Measurements from ENCODE around the gene CPVL. TPM values are rescaled to one million over a fixed set of nuclear protein-coding genes. Genes with fewer than 3 reads are reported as not detected.
"Not testable (repeated sequence)": the region's sequence is repeated elsewhere in the genome, so short reads cannot be mapped to it uniquely, and the experiment has no call there.

The CPVL gene
- total RNA-seq, 1 experiment from 2014 or later = 1.1 TPM

DNA sequence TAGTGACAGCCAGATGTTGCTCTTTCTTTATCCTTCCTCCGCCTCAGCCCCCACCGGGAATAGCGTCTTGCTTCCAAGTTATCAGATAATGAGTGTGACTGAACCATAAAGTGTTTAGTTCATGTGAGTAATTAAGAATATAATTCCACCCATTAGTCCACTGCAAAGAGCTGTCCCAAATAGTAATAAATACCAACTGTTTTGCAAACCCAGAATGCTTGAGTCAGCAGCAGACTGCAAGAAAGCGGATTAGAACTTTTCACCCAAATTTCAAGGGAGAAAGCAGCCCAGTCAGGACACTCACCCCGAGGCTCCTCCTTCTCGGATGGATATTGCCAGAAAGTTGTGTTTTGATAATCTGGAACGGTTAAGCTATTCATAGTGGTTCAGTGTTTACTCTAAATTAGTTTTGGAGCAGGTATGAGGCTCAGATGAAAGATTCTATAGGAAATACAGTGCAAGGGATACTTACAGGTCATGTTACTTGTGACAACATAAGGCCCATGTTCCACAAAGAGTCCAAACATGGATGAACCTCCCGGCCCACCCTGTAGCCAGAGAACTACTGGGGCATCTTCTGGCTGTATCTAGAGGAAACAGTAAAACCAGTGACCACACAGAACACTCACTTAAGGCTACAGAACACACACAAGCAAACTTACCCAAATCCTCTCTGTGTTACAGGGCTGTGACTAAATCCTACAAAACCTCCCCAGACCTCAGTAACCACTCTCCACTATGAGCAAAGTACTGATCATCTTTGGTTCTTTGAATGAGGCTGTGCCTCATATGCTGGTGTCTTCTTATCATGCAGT is 50.5 kb downstream of the CPVL start:
- ChIA-PET POLR2A (interaction anchor here (0.7 kb wide), 1 partner anchor 1576 kb away, joined by 10 read pairs; no protein-coding TSS in a partner anchor), CTCF (no interaction called here)
- in situ Hi-C loops (cut with HindIII; ENCODE audit: low pct_unique_long_range_greater_than_20kb, low sequenced_read_pairs) = no loop called here
- intact Hi-C loops (cut with micrococcal nuclease; ENCODE audit: unreplicated experiment) = no loop called here
- no peak overlapping the region for H3K4me3 ChIP-seq (ENCODE audit: low read depth in 2 of 2, low read length in 2 of 2)
- TF ChIP-seq TCF7L2 (IDR thresholded peaks at IDR 0.05; ENCODE audit: low read depth, low read length) = no peak
- TF ChIP-seq, protein P1, sequence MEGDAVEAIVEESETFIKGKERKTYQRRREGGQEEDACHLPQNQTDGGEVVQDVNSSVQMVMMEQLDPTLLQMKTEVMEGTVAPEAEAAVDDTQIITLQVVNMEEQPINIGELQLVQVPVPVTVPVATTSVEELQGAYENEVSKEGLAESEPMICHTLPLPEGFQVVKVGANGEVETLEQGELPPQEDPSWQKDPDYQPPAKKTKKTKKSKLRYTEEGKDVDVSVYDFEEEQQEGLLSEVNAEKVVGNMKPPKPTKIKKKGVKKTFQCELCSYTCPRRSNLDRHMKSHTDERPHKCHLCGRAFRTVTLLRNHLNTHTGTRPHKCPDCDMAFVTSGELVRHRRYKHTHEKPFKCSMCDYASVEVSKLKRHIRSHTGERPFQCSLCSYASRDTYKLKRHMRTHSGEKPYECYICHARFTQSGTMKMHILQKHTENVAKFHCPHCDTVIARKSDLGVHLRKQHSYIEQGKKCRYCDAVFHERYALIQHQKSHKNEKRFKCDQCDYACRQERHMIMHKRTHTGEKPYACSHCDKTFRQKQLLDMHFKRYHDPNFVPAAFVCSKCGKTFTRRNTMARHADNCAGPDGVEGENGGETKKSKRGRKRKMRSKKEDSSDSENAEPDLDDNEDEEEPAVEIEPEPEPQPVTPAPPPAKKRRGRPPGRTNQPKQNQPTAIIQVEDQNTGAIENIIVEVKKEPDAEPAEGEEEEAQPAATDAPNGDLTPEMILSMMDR (IDR thresholded peaks at IDR 0.05) = no peak
- no peak for TF ChIP-seq SIN3A (IDR thresholded peaks at IDR 0.05; ENCODE audit: borderline replicate concordance, insufficient read depth, low read depth, low read length)
- TF ChIP-seq, protein P2, sequence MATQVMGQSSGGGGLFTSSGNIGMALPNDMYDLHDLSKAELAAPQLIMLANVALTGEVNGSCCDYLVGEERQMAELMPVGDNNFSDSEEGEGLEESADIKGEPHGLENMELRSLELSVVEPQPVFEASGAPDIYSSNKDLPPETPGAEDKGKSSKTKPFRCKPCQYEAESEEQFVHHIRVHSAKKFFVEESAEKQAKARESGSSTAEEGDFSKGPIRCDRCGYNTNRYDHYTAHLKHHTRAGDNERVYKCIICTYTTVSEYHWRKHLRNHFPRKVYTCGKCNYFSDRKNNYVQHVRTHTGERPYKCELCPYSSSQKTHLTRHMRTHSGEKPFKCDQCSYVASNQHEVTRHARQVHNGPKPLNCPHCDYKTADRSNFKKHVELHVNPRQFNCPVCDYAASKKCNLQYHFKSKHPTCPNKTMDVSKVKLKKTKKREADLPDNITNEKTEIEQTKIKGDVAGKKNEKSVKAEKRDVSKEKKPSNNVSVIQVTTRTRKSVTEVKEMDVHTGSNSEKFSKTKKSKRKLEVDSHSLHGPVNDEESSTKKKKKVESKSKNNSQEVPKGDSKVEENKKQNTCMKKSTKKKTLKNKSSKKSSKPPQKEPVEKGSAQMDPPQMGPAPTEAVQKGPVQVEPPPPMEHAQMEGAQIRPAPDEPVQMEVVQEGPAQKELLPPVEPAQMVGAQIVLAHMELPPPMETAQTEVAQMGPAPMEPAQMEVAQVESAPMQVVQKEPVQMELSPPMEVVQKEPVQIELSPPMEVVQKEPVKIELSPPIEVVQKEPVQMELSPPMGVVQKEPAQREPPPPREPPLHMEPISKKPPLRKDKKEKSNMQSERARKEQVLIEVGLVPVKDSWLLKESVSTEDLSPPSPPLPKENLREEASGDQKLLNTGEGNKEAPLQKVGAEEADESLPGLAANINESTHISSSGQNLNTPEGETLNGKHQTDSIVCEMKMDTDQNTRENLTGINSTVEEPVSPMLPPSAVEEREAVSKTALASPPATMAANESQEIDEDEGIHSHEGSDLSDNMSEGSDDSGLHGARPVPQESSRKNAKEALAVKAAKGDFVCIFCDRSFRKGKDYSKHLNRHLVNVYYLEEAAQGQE (IDR thresholded peaks at IDR 0.05; ENCODE audit: insufficient read depth in 1 of 2, low read depth in 2 of 2, low read length in 1 of 2) = no peak
- no peak for TF ChIP-seq POLR2AphosphoS5 (IDR thresholded peaks at IDR 0.05; ENCODE audit: low read depth, low read length)
- no peaks in the 10 kb centered on the region for H3K36me3 ChIP-seq (ENCODE audit: control insufficient read depth, insufficient read depth, low read length)
- ATAC-seq (no peak), DNase-seq (ENCODE audit: low read depth, low spot score) (no peak)
- H3K27ac ChIP-seq (ENCODE audit: low read length) = no peak overlapping the region
- H3K4me1 ChIP-seq (ENCODE audit: control insufficient read depth, insufficient read depth, low read length) = no peaks in the 10 kb centered on the region; the same call in 1 of the 2 replicates
- H3K27me3 ChIP-seq (ENCODE audit: control insufficient read depth, insufficient read depth, low read length) = peaks cover 4% of the 10 kb centered on the region; the same call in 1 of the 2 replicates
- no peaks in the 10 kb centered on the region for H3K9me3 ChIP-seq (ENCODE audit: control insufficient read depth, insufficient read depth, low read depth, low read length)
- no TSS peak for BruUV-seq (replicated peaks)

DNA sequence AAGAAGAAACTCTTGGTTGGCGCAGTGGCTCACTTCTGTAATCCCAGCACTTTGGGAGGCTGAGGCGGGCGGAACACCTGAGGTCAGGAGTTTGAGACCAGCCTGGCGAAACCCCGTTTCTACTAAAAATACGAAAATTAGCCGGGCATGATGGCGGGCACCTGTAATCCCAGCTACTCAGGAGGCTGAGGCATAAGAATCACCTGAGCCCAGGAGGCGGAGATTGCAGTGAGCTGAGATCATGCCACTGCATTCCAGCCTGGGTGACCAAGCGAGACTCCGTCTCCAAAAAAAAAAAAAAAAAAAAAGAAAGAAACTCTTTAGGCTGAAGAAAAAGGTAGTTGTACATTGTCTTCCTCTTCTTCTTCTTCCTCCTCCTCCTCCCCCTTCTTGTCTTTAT is 53.2 kb downstream of the CPVL start:
- H3K27ac ChIP-seq (ENCODE audit: low read length); H3K36me3 ChIP-seq (ENCODE audit: control insufficient read depth, insufficient read depth, low read length); in situ Hi-C loops (cut with HindIII; ENCODE audit: low pct_unique_long_range_greater_than_20kb, low sequenced_read_pairs); H3K9me3 ChIP-seq (ENCODE audit: control insufficient read depth, insufficient read depth, low read depth, low read length); DNase-seq (ENCODE audit: low read depth, low spot score); H3K4me1 ChIP-seq (ENCODE audit: control insufficient read depth, insufficient read depth, low read length); intact Hi-C loops (cut with micrococcal nuclease; ENCODE audit: unreplicated experiment); BruUV-seq (replicated peaks); H3K27me3 ChIP-seq (ENCODE audit: control insufficient read depth, insufficient read depth, low read length); CTCF ChIA-PET; POLR2A ChIA-PET; ATAC-seq; H3K4me3 ChIP-seq (ENCODE audit: low read depth in 2 of 2, low read length in 2 of 2): not testable (repeated sequence)

DNA sequence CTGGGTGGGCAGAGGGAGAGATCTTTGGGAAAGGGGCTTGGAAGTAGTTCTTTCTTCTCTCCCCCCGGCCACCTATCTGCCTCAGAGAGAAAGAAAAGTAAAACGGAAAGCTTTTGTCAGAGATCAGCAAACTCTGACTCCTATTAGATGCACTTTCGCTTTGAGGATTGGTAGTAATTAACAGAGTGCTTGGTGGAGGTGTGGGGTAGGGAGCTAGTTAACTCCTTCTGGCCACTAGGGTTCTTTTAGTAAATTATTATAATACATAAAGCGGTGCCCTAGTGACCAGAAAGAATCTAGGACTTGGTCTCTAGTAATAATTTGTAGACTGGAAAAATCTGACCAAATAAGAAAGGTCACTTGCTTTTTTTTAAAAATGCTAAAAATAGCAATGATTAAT is 54.6 kb downstream of the CPVL start:
- Histone ChIP-seq H3K27ac (ENCODE audit: low read length) (no peak overlapping the region), H3K36me3 (ENCODE audit: control insufficient read depth, insufficient read depth, low read length) (no peaks in the 10 kb centered on the region), H3K9me3 (ENCODE audit: control insufficient read depth, insufficient read depth, low read depth, low read length) (no peaks in the 10 kb centered on the region), H3K4me3 (ENCODE audit: low read depth in 2 of 2, low read length in 2 of 2) (peak overlapping the region; percentile 12 to 42; a peak in 3 of 4 replicates), H3K27me3 (ENCODE audit: control insufficient read depth, insufficient read depth, low read length) (peaks cover 7% of the 10 kb centered on the region; the same call in 1 of the 2 replicates), H3K4me1 (ENCODE audit: control insufficient read depth, insufficient read depth, low read length) (no peaks in the 10 kb centered on the region; the same call in 1 of the 2 replicates)
- in situ Hi-C loops (cut with HindIII; ENCODE audit: low pct_unique_long_range_greater_than_20kb, low sequenced_read_pairs) = no loop called here
- ChIA-PET POLR2A (no interaction called here), CTCF (interaction anchor here (0.5 to 1.4 kb wide), 3 partner anchors 170 to 1299 kb away, joined by 3 to 8 read pairs (median 3); no protein-coding TSS in a partner anchor)
- TF ChIP-seq SIN3A (IDR thresholded peaks at IDR 0.05; ENCODE audit: borderline replicate concordance, insufficient read depth, low read depth, low read length) (no peak), POLR2AphosphoS5 (IDR thresholded peaks at IDR 0.05; ENCODE audit: low read depth, low read length) (no peak), TCF7L2 (IDR thresholded peaks at IDR 0.05; ENCODE audit: low read depth, low read length) (no peak)
- TF ChIP-seq, protein P2 (IDR thresholded peaks at IDR 0.05; ENCODE audit: insufficient read depth in 1 of 2, low read depth in 2 of 2, low read length in 1 of 2) = no peak
- TF ChIP-seq, protein P1 (IDR thresholded peaks at IDR 0.05) = no peak
- DNase-seq (ENCODE audit: low read depth, low spot score) (no peak), ATAC-seq (peak; percentile 70)
- intact Hi-C loops (cut with micrococcal nuclease; ENCODE audit: unreplicated experiment) = no loop called here
- BruUV-seq (replicated peaks) = no TSS peak

Data from Panc1 (cell line).